ENCODE results near the gene PCARE.
"Not testable (repeated sequence)": the region's sequence is repeated elsewhere in the genome, so short reads cannot be mapped to it uniquely, and the experiment has no call there.

The PCARE gene

GRCh38 chr2:29096969-29097368 lies 22.6 kb upstream of the PCARE start:
- no peak for DNase-seq (ENCODE audit: low read depth in 2 of 2)

- not testable (repeated sequence) for DNase-seq (ENCODE audit: low read depth in 2 of 2)
These were observed 16.0 kb upstream of the PCARE start for GRCh38 chr2:29090311-29090710.

GRCh38 chr2:29084554-29084953 lies 10.2 kb upstream of the PCARE start:
- no peak for DNase-seq (ENCODE audit: low read depth in 2 of 2)

- DNase-seq (ENCODE audit: low read depth in 2 of 2), result no peak
These were observed 8.6 kb upstream of the PCARE start for GRCh38 chr2:29082804-29083495.

GRCh38 chr2:29080886-29081743 lies 6.8 kb upstream of the PCARE start:
- no peak for DNase-seq (ENCODE audit: low read depth in 2 of 2)

GRCh38 chr2:29079887-29080286 lies 5.6 kb upstream of the PCARE start:
- DNase-seq (ENCODE audit: low read depth in 2 of 2), result no peak

GRCh38 chr2:29075894-29076705 lies 1.8 kb upstream of the PCARE start:
- no peak for DNase-seq (ENCODE audit: low read depth in 2 of 2)

- no peak for DNase-seq (ENCODE audit: low read depth in 2 of 2)
These were observed 390 bp downstream of the PCARE start for GRCh38 chr2:29073933-29074332.

- no peak for DNase-seq (ENCODE audit: low read depth in 2 of 2)
These were observed 1.2 kb downstream of the PCARE start for GRCh38 chr2:29072971-29073725.

GRCh38 chr2:29072251-29072650 lies 2.1 kb downstream of the PCARE start:
- DNase-seq (ENCODE audit: low read depth in 2 of 2), result no peak

- no peak for DNase-seq (ENCODE audit: low read depth in 2 of 2)
These were observed 3.0 kb downstream of the PCARE start for GRCh38 chr2:29071032-29071975.

GRCh38 chr2:29070526-29070925 lies 3.8 kb downstream of the PCARE start:
- DNase-seq (ENCODE audit: low read depth in 2 of 2), result no peak

GRCh38 chr2:29068513-29068912 lies 5.8 kb downstream of the PCARE start:
- no peak for DNase-seq (ENCODE audit: low read depth in 2 of 2)

- DNase-seq (ENCODE audit: low read depth in 2 of 2), result no peak
These were observed 7.2 kb downstream of the PCARE start for GRCh38 chr2:29066997-29067605.

GRCh38 chr2:29066271-29066860 lies 8.0 kb downstream of the PCARE start:
- DNase-seq (ENCODE audit: low read depth in 2 of 2), result no peak

GRCh38 chr2:29065068-29065811 lies 9.1 kb downstream of the PCARE start:
- no peak for DNase-seq (ENCODE audit: low read depth in 2 of 2)

GRCh38 chr2:29064746-29065067 lies 9.6 kb downstream of the PCARE start:
- no peak for DNase-seq (ENCODE audit: low read depth in 2 of 2)

GRCh38 chr2:29064346-29064715 lies 10.0 kb downstream of the PCARE start:
- DNase-seq (ENCODE audit: low read depth in 2 of 2), result no peak
